OCI-LY7 (cell line): ENCODE measurements around the gene PFKFB1. TPM values are rescaled to one million over a fixed set of nuclear protein-coding genes. Genes with fewer than 3 reads are reported as not detected.

Experiments used
- BruUV-seq: library from RNA; stranded (reverse); fragments of 400-500 nt; replicated peaks from 2 replicates; lab custom pipeline; 2021; lab: Mats Ljungman, UMichigan
- CTCF ChIA-PET: fragments of 300-600 bp; sonication (Branson Sonifier 250); formaldehyde crosslinking; loops from one replicate; lab custom pipeline; 2022; ENCODE audit warnings: antibody characterized with exemption; ENCODE audit not compliant: unreplicated experiment; lab: Charles Lee
- POLR2A ChIA-PET: fragments of 300-600 bp; sonication (Branson Sonifier 250); formaldehyde crosslinking; loops from one replicate; lab custom pipeline; 2022; ENCODE audit warnings: antibody characterized with exemption; lab: Charles Lee
- DNase-seq: peaks from one replicate; pipeline ENCODE4 v3.0.0-alpha.2; 2015; ENCODE audit warnings: low spot score
- H2AFZ ChIP-seq: fragments of 200-600 bp; sonication (generic), shearing (Covaris generic); 2 replicates; pipeline ENCODE4 v1.6.1; 2014; ENCODE audit warnings: mild to moderate bottlenecking, antibody characterized with exemption, low read length, moderate library complexity
- H3K27ac ChIP-seq: fragments of 200-600 bp; sonication (generic); 2 replicates; pipeline ENCODE4 v1.5.1; 2014; ENCODE audit warnings: mixed run types, low read depth, mild to moderate bottlenecking, moderate library complexity, low read length, inconsistent platforms; ENCODE audit not compliant: poor library complexity, severe bottlenecking
- H3K36me3 ChIP-seq: fragments of 200-600 bp; sonication (generic); 2 replicates; pipeline ENCODE4 v1.6.1; 2014; ENCODE audit warnings: mild to moderate bottlenecking, antibody characterized with exemption, low read length, moderate library complexity, mixed read lengths; ENCODE audit not compliant: insufficient read depth
- H3K4me1 ChIP-seq: fragments of 200-600 bp; sonication (generic); 2 replicates; pipeline ENCODE4 v1.5.1; 2014; ENCODE audit warnings: mild to moderate bottlenecking, low read length; ENCODE audit not compliant: insufficient read depth, poor library complexity, severe bottlenecking
- H3K4me2 ChIP-seq: fragments of 200-600 bp; sonication (generic); 2 replicates; pipeline ENCODE4 v1.6.1; 2014; ENCODE audit warnings: mild to moderate bottlenecking, low read length
- H3K4me3 ChIP-seq: fragments of 200-600 bp; sonication (generic); 2 replicates; pipeline ENCODE4 v1.5.1; 2014; ENCODE audit warnings: mild to moderate bottlenecking, low read depth, low read length; ENCODE audit not compliant: poor library complexity, severe bottlenecking
- H3K79me2 ChIP-seq: fragments of 200-600 bp; sonication (generic); 2 replicates; pipeline ENCODE4 v1.6.1; 2016; ENCODE audit warnings: low read depth, mild to moderate bottlenecking, low read length, moderate library complexity, mixed read lengths; ENCODE audit not compliant: insufficient read depth
- H3K9me2 ChIP-seq: fragments of 200-600 bp; sonication (generic); 2 replicates; pipeline ENCODE4 v1.6.1; 2016; ENCODE audit warnings: mild to moderate bottlenecking, low read length, mixed read lengths; ENCODE audit not compliant: insufficient read depth
- H3K9me3 ChIP-seq: fragments of 200-600 bp; sonication (generic); 2 replicates; pipeline ENCODE4 v1.6.1; 2014; ENCODE audit warnings: mild to moderate bottlenecking, mixed run types, low read length, mixed read lengths
- H4K20me1 ChIP-seq: fragments of 200-600 bp; sonication (generic); 2 replicates; pipeline ENCODE4 v1.6.1; 2014; ENCODE audit warnings: mild to moderate bottlenecking, antibody characterized with exemption, low read length, moderate library complexity, mixed read lengths; ENCODE audit not compliant: insufficient read depth
- CTCF ChIP-seq: fragments of 200-600 bp; sonication (generic); conservative IDR thresholded peaks from 2 replicates; pipeline ENCODE4 v1.5.1; 2014; ENCODE audit warnings: mild to moderate bottlenecking, antibody characterized with exemption, low read length, moderate library complexity, mixed read lengths
- EZH2phosphoT487 ChIP-seq: fragments of 200-600 bp; sonication (generic); IDR thresholded peaks from 2 replicates; pipeline ENCODE4 v1.6.1; 2018; ENCODE audit warnings: low read depth, borderline replicate concordance, mild to moderate bottlenecking, mixed run types, antibody characterized with exemption, low read length, moderate library complexity, mixed read lengths
- intact Hi-C: fragments of 100-400 bp; cut with micrococcal nuclease; formaldehyde crosslinking; loops from one replicate; pipeline ENCODE4 v1.10.0; 2022; ENCODE audit not compliant: unreplicated experiment
- total RNA-seq, 2 experiments: library from RNA; depleted of rRNA in 1 of 2; stranded (reverse); fragments of >200 nt in 1 of 2; shearing (Covaris generic) in 1 of 2; gene quantifications; 2 replicates each; pipeline ENCODE4 v1.2.3, GENCODE V29; 2014 to 2022

Gene PFKFB1
- total RNA-seq, 2 experiments from 2014 or later: 0.72 to 0.76 TPM

- no peak overlapping the region for H3K27ac ChIP-seq
- H3K9me3 ChIP-seq: no peaks in the 10 kb centered on the region
- intact Hi-C loops: no loop called here
- no peaks in the 10 kb centered on the region for H4K20me1 ChIP-seq
- H3K4me2 ChIP-seq: no peak overlapping the region
- ChIA-PET CTCF (no interaction called here), POLR2A (no interaction called here)
- no peaks in the 10 kb centered on the region; the same call in 1 of the 2 replicates for H3K79me2 ChIP-seq
- H3K4me3 ChIP-seq: no peak overlapping the region
- H3K9me2 ChIP-seq: no peaks in the 10 kb centered on the region
- TF ChIP-seq CTCF (no peak), EZH2phosphoT487 (no peak)
- no peak overlapping the region for H2AFZ ChIP-seq
- BruUV-seq: TSS peak; percentile 29
- DNase-seq: no peak
- H3K36me3 ChIP-seq: peaks cover 55% of the 10 kb centered on the region
- no peaks in the 10 kb centered on the region for H3K4me1 ChIP-seq
These were observed 13.0 kb upstream of the PFKFB1 start for GRCh38 chrX:55006827-55007621.

GRCh38 chrX:55005256-55005655 lies 11.3 kb upstream of the PFKFB1 start:
- DNase-seq: no peak
- ChIA-PET CTCF (no interaction called here), POLR2A (no interaction called here)
- no peaks in the 10 kb centered on the region for H3K9me2 ChIP-seq
- no peak overlapping the region for H2AFZ ChIP-seq
- H3K36me3 ChIP-seq: peaks cover 58% of the 10 kb centered on the region
- intact Hi-C loops: no loop called here
- BruUV-seq: no TSS peak
- H3K4me3 ChIP-seq: no peak overlapping the region
- H3K4me2 ChIP-seq: no peak overlapping the region
- TF ChIP-seq CTCF (no peak), EZH2phosphoT487 (no peak)
- H4K20me1 ChIP-seq: no peaks in the 10 kb centered on the region
- H3K79me2 ChIP-seq: peaks cover 17% of the 10 kb centered on the region
- H3K9me3 ChIP-seq: no peaks in the 10 kb centered on the region
- no peak overlapping the region for H3K27ac ChIP-seq
- peaks cover 7% of the 10 kb centered on the region for H3K4me1 ChIP-seq

GRCh38 chrX:55004231-55004630 lies 10.2 kb upstream of the PFKFB1 start:
- peaks cover 17% of the 10 kb centered on the region for H3K79me2 ChIP-seq
- no peaks in the 10 kb centered on the region for H4K20me1 ChIP-seq
- CTCF ChIA-PET: no interaction called here
- DNase-seq: no peak
- H3K9me2 ChIP-seq: no peaks in the 10 kb centered on the region
- no peak overlapping the region for H3K27ac ChIP-seq
- TF ChIP-seq EZH2phosphoT487 (no peak), CTCF (no peak)
- peaks cover 11% of the 10 kb centered on the region for H3K4me1 ChIP-seq
- intact Hi-C loops: loop anchor here (5.0 kb wide), 1 partner anchor 472 kb away; the partner anchor contains the start of gene GNL3L
- peaks cover 58% of the 10 kb centered on the region for H3K36me3 ChIP-seq
- no peak overlapping the region for H3K4me3 ChIP-seq
- POLR2A ChIA-PET: no interaction called here
- H3K9me3 ChIP-seq: no peaks in the 10 kb centered on the region
- no peak overlapping the region for H3K4me2 ChIP-seq
- no peak overlapping the region for H2AFZ ChIP-seq
- no TSS peak for BruUV-seq
